OCI-LY7 (cell line): ENCODE results near the gene EMC9. TPM values are rescaled to one million over a fixed set of nuclear protein-coding genes. Genes with fewer than 3 reads are reported as not detected.

Experiments used
- BruUV-seq: library from RNA; stranded (reverse); fragments of 400-500 nt; replicated peaks from 2 replicates; lab custom pipeline; 2021; lab: Mats Ljungman, UMichigan
- CTCF ChIA-PET: fragments of 300-600 bp; sonication (Branson Sonifier 250); formaldehyde crosslinking; loops from one replicate; lab custom pipeline; 2022; ENCODE audit warnings: antibody characterized with exemption; ENCODE audit not compliant: unreplicated experiment; lab: Charles Lee
- POLR2A ChIA-PET: fragments of 300-600 bp; sonication (Branson Sonifier 250); formaldehyde crosslinking; loops from one replicate; lab custom pipeline; 2022; ENCODE audit warnings: antibody characterized with exemption; lab: Charles Lee
- DNase-seq: peaks from one replicate; pipeline ENCODE4 v3.0.0-alpha.2; 2015; ENCODE audit warnings: low spot score
- H2AFZ ChIP-seq: fragments of 200-600 bp; sonication (generic), shearing (Covaris generic); 2 replicates; pipeline ENCODE4 v1.6.1; 2014; ENCODE audit warnings: mild to moderate bottlenecking, antibody characterized with exemption, low read length, moderate library complexity
- H3K27ac ChIP-seq: fragments of 200-600 bp; sonication (generic); 2 replicates; pipeline ENCODE4 v1.5.1; 2014; ENCODE audit warnings: mixed run types, low read depth, mild to moderate bottlenecking, moderate library complexity, low read length, inconsistent platforms; ENCODE audit not compliant: poor library complexity, severe bottlenecking
- H3K36me3 ChIP-seq: fragments of 200-600 bp; sonication (generic); 2 replicates; pipeline ENCODE4 v1.6.1; 2014; ENCODE audit warnings: mild to moderate bottlenecking, antibody characterized with exemption, low read length, moderate library complexity, mixed read lengths; ENCODE audit not compliant: insufficient read depth
- H3K4me1 ChIP-seq: fragments of 200-600 bp; sonication (generic); 2 replicates; pipeline ENCODE4 v1.5.1; 2014; ENCODE audit warnings: mild to moderate bottlenecking, low read length; ENCODE audit not compliant: insufficient read depth, poor library complexity, severe bottlenecking
- H3K4me2 ChIP-seq: fragments of 200-600 bp; sonication (generic); 2 replicates; pipeline ENCODE4 v1.6.1; 2014; ENCODE audit warnings: mild to moderate bottlenecking, low read length
- H3K4me3 ChIP-seq: fragments of 200-600 bp; sonication (generic); 2 replicates; pipeline ENCODE4 v1.5.1; 2014; ENCODE audit warnings: mild to moderate bottlenecking, low read depth, low read length; ENCODE audit not compliant: poor library complexity, severe bottlenecking
- H3K79me2 ChIP-seq: fragments of 200-600 bp; sonication (generic); 2 replicates; pipeline ENCODE4 v1.6.1; 2016; ENCODE audit warnings: low read depth, mild to moderate bottlenecking, low read length, moderate library complexity, mixed read lengths; ENCODE audit not compliant: insufficient read depth
- H3K9me2 ChIP-seq: fragments of 200-600 bp; sonication (generic); 2 replicates; pipeline ENCODE4 v1.6.1; 2016; ENCODE audit warnings: mild to moderate bottlenecking, low read length, mixed read lengths; ENCODE audit not compliant: insufficient read depth
- H3K9me3 ChIP-seq: fragments of 200-600 bp; sonication (generic); 2 replicates; pipeline ENCODE4 v1.6.1; 2014; ENCODE audit warnings: mild to moderate bottlenecking, mixed run types, low read length, mixed read lengths
- H4K20me1 ChIP-seq: fragments of 200-600 bp; sonication (generic); 2 replicates; pipeline ENCODE4 v1.6.1; 2014; ENCODE audit warnings: mild to moderate bottlenecking, antibody characterized with exemption, low read length, moderate library complexity, mixed read lengths; ENCODE audit not compliant: insufficient read depth
- EZH2phosphoT487 ChIP-seq: fragments of 200-600 bp; sonication (generic); IDR thresholded peaks from 2 replicates; pipeline ENCODE4 v1.6.1; 2018; ENCODE audit warnings: low read depth, borderline replicate concordance, mild to moderate bottlenecking, mixed run types, antibody characterized with exemption, low read length, moderate library complexity, mixed read lengths
- intact Hi-C: fragments of 100-400 bp; cut with micrococcal nuclease; formaldehyde crosslinking; loops from one replicate; pipeline ENCODE4 v1.10.0; 2022; ENCODE audit not compliant: unreplicated experiment
- total RNA-seq, 2 experiments: library from RNA; depleted of rRNA in 1 of 2; stranded (reverse); fragments of >200 nt in 1 of 2; shearing (Covaris generic) in 1 of 2; gene quantifications; 2 replicates each; pipeline ENCODE4 v1.2.3, GENCODE V29; 2014 to 2022
- TF ChIP-seq, protein P1 (sequence below): fragments of 200-600 bp; sonication (generic); conservative IDR thresholded peaks from 2 replicates; pipeline ENCODE4 v1.5.1; 2014; ENCODE audit warnings: mild to moderate bottlenecking, antibody characterized with exemption, low read length, moderate library complexity, mixed read lengths

Gene EMC9
- total RNA-seq, 2 experiments from 2014 or later = 72.0 to 74.8 TPM

DNA sequence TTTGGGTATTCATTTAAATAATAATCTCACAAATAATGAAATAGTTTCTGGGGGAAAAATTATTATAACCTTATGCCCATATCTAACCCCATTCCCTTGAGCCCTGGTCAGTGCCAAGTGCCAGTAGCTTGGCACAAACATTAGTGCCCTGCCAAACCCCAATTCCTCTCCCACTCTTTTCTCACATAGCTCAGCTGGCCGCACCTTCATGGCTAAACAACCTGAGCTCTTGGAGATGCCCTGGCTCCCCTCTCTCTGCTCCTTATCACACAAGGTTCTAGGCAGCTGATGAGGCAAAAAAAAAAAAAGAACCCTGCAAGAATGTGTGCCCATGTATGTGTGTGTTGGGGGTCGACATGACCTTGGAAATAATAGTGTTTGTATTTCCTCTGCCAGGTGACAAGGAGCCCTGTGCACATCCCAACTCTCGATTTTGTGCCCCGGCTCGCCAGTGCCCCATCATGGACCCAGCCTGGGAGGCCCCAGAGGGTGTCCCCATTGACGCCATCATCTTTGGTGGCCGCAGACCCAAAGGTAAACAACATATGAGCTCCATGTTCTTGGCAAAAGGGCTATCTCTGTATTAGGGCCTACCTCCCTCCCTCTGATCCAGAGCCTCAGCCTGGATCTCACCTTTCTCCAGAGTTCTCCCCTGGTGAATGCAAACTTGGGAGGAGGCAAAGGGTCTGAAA is 38.9 kb downstream of the EMC9 start:
- H3K36me3 ChIP-seq = peaks cover 6% of the 10 kb centered on the region
- no TSS peak for BruUV-seq
- H3K4me1 ChIP-seq = no peaks in the 10 kb centered on the region
- H3K79me2 ChIP-seq = no peaks in the 10 kb centered on the region
- no peaks in the 10 kb centered on the region for H4K20me1 ChIP-seq
- no peak for DNase-seq
- no peak overlapping the region for H3K4me2 ChIP-seq
- no peaks in the 10 kb centered on the region for H3K9me2 ChIP-seq
- H3K4me3 ChIP-seq = no peak overlapping the region
- H3K27ac ChIP-seq = no peak overlapping the region
- CTCF ChIA-PET = no interaction called here
- TF ChIP-seq, protein P1, sequence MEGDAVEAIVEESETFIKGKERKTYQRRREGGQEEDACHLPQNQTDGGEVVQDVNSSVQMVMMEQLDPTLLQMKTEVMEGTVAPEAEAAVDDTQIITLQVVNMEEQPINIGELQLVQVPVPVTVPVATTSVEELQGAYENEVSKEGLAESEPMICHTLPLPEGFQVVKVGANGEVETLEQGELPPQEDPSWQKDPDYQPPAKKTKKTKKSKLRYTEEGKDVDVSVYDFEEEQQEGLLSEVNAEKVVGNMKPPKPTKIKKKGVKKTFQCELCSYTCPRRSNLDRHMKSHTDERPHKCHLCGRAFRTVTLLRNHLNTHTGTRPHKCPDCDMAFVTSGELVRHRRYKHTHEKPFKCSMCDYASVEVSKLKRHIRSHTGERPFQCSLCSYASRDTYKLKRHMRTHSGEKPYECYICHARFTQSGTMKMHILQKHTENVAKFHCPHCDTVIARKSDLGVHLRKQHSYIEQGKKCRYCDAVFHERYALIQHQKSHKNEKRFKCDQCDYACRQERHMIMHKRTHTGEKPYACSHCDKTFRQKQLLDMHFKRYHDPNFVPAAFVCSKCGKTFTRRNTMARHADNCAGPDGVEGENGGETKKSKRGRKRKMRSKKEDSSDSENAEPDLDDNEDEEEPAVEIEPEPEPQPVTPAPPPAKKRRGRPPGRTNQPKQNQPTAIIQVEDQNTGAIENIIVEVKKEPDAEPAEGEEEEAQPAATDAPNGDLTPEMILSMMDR = no peak
- no peak for TF ChIP-seq EZH2phosphoT487
- H3K9me3 ChIP-seq = no peaks in the 10 kb centered on the region
- intact Hi-C loops = no loop called here
- POLR2A ChIA-PET = interaction anchor here (0.6 to 1.5 kb wide), 3 partner anchors 8 to 127 kb away, joined by 3 to 4 read pairs (median 3); partner anchors contain the start of genes DCAF11 and NRL
- H2AFZ ChIP-seq = no peak overlapping the region

DNA sequence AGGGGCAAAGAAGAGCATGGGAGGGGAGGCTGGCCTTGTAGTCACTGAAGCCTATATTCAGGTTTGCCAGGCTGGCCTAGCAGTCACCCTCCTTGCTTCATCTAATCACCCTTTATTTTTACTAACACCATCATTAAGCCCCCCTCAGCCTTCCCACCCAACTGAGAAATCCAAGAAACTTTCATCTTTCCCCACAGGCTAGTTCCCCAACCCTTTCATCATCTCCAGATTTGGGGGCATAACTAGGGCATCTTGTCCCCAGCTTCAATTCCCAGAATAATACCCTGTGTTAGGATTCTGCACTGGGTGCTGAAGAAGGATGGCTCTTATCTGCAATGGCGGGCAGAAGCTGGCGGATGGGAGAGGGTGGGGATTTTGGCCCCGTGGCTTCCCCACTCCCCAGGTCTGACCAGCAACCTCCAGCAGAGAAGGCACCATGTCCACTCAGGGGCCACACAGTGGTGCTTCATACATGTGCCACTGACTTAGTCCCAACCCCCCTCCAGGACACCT is 40.4 kb downstream of the EMC9 start:
- no peak overlapping the region for H3K4me2 ChIP-seq
- no peak overlapping the region for H2AFZ ChIP-seq
- H3K9me2 ChIP-seq = no peaks in the 10 kb centered on the region
- BruUV-seq = no TSS peak
- no peaks in the 10 kb centered on the region for H3K4me1 ChIP-seq
- no peak overlapping the region for H3K27ac ChIP-seq
- H3K36me3 ChIP-seq = peaks cover 6% of the 10 kb centered on the region
- DNase-seq = no peak
- no peaks in the 10 kb centered on the region for H3K79me2 ChIP-seq
- no peaks in the 10 kb centered on the region for H4K20me1 ChIP-seq
- CTCF ChIA-PET = no interaction called here
- H3K4me3 ChIP-seq = no peak overlapping the region
- H3K9me3 ChIP-seq = no peaks in the 10 kb centered on the region
- intact Hi-C loops = no loop called here
- no peak for TF ChIP-seq EZH2phosphoT487
- TF ChIP-seq, protein P1 = no peak
- POLR2A ChIA-PET = no interaction called here
